ENCODE data around the gene PHOX2A. TPM values are rescaled to one million over a fixed set of nuclear protein-coding genes. Genes with fewer than 3 reads are reported as not detected.

The PHOX2A gene
- total and polyA plus RNA-seq, 2 of the 13 experiments (the other 11 are each of a cell fraction or from before 2014, with no cell fraction given): not detected

DNA sequence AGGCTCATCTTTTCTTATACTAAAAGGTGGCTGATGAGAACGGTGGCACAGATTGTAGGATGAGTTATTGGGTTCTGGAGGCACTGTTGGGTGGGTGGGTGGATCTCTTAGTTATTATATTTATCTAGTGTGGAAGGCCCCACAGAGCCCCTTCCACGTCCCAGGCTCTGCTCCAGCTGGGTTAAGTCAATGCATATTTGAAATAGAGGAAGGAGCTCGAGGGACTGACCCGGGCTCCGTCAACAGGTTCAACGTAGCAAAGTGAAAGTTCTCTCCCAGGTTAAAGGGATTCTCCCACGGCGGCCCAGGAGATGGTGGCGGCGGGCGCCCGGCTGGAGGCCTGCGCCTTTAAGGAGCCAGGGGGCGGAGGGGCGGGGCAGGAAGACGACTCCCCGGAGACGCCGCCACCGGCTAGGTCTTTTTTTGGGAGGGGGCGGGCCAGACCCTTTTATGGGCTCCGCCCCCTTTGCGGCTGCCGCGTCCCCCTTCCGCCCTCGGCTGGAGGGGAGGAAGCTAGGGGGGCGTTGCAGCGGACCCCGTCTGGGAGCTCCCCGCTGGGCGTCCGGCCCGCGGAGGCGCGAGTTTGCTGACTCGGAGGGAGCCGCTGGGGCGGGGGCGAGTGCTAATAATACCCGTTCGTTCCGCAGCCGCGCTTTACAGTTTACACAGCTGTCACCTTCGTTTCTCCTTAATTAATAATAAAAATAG, 20.9 kb downstream of the PHOX2A start (continued):
- TF ChIP-seq SSRP1 (CRISPR knock-in tag; IDR thresholded peaks at IDR 0.05): no peak
- no peak for TF ChIP-seq NCOA2 (CRISPR knock-in tag; IDR thresholded peaks at IDR 0.05)
- peak; percentile 37; the same call in 1 of the 2 replicates for TF ChIP-seq ZNF331 (CRISPR knock-in tag; IDR thresholded peaks at IDR 0.05)
- TF ChIP-seq JUND (CRISPR knock-in tag; IDR thresholded peaks at IDR 0.05): no peak
- TF ChIP-seq TBL1XR1 (IDR thresholded peaks at IDR 0.05; ENCODE audit: borderline replicate concordance, low read length, partially characterized antibody): no peak
- TF ChIP-seq U2AF1 (optimal IDR thresholded peaks at IDR 0.05; ENCODE audit: low read depth, low read length): no peak
- TF ChIP-seq ZNF562 (CRISPR knock-in tag; IDR thresholded peaks at IDR 0.05; ENCODE audit: borderline replicate concordance): no peak
- TF ChIP-seq ZNF549 (CRISPR knock-in tag; IDR thresholded peaks at IDR 0.05): no peak
- TF ChIP-seq, protein P1, sequence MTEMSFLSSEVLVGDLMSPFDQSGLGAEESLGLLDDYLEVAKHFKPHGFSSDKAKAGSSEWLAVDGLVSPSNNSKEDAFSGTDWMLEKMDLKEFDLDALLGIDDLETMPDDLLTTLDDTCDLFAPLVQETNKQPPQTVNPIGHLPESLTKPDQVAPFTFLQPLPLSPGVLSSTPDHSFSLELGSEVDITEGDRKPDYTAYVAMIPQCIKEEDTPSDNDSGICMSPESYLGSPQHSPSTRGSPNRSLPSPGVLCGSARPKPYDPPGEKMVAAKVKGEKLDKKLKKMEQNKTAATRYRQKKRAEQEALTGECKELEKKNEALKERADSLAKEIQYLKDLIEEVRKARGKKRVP (CRISPR knock-in tag; IDR thresholded peaks at IDR 0.05): no peak
- no peak for TF ChIP-seq ZSCAN22 (CRISPR knock-in tag; IDR thresholded peaks at IDR 0.05)
- no peak for TF ChIP-seq PHF5A (CRISPR knock-in tag; IDR thresholded peaks at IDR 0.05; ENCODE audit: low read depth, unreplicated experiment)
- no peak for TF ChIP-seq DBP (CRISPR knock-in tag; IDR thresholded peaks at IDR 0.05; ENCODE audit: not compliant biosample characterization)
- TF ChIP-seq ZNF276 (CRISPR knock-in tag; IDR thresholded peaks at IDR 0.05; ENCODE audit: low read depth): no peak
- TF ChIP-seq NONO (IDR thresholded peaks at IDR 0.05): no peak
- no peak for TF ChIP-seq NONO (CRISPR knock-in tag; conservative IDR thresholded peaks at IDR 0.05)
- TF ChIP-seq CENPX (CRISPR knock-in tag; IDR thresholded peaks at IDR 0.05): no peak
- peak; percentile 73; the same call in 1 of the 2 replicates for TF ChIP-seq ZNF362 (CRISPR knock-in tag; IDR thresholded peaks at IDR 0.05; ENCODE audit: borderline replicate concordance)
- TF ChIP-seq, protein P2, sequence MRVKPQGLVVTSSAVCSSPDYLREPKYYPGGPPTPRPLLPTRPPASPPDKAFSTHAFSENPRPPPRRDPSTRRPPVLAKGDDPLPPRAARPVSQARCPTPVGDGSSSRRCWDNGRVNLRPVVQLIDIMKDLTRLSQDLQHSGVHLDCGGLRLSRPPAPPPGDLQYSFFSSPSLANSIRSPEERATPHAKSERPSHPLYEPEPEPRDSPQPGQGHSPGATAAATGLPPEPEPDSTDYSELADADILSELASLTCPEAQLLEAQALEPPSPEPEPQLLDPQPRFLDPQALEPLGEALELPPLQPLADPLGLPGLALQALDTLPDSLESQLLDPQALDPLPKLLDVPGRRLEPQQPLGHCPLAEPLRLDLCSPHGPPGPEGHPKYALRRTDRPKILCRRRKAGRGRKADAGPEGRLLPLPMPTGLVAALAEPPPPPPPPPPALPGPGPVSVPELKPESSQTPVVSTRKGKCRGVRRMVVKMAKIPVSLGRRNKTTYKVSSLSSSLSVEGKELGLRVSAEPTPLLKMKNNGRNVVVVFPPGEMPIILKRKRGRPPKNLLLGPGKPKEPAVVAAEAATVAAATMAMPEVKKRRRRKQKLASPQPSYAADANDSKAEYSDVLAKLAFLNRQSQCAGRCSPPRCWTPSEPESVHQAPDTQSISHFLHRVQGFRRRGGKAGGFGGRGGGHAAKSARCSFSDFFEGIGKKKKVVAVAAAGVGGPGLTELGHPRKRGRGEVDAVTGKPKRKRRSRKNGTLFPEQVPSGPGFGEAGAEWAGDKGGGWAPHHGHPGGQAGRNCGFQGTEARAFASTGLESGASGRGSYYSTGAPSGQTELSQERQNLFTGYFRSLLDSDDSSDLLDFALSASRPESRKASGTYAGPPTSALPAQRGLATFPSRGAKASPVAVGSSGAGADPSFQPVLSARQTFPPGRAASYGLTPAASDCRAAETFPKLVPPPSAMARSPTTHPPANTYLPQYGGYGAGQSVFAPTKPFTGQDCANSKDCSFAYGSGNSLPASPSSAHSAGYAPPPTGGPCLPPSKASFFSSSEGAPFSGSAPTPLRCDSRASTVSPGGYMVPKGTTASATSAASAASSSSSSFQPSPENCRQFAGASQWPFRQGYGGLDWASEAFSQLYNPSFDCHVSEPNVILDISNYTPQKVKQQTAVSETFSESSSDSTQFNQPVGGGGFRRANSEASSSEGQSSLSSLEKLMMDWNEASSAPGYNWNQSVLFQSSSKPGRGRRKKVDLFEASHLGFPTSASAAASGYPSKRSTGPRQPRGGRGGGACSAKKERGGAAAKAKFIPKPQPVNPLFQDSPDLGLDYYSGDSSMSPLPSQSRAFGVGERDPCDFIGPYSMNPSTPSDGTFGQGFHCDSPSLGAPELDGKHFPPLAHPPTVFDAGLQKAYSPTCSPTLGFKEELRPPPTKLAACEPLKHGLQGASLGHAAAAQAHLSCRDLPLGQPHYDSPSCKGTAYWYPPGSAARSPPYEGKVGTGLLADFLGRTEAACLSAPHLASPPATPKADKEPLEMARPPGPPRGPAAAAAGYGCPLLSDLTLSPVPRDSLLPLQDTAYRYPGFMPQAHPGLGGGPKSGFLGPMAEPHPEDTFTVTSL (CRISPR knock-in tag; IDR thresholded peaks at IDR 0.05; ENCODE audit: borderline replicate concordance): peak; percentile 24; the same call in 1 of the 2 replicates
- no peak for TF ChIP-seq ZNF724P (CRISPR knock-in tag; IDR thresholded peaks at IDR 0.05; ENCODE audit: borderline replicate concordance)
- TF ChIP-seq HDAC2 (CRISPR knock-in tag; IDR thresholded peaks at IDR 0.05): 0 out of 2 replicates have a peak, but pooled peaks have one; percentile 13
